HL-60/S4 treated with retinoic acid at 250 ng/mL for 4 days and 3 days (cell line): ENCODE results near the gene AIP.

Experiments used
- in situ Hi-C: fragments of 300-500 bp; cut with MboI; formaldehyde crosslinking; loops from 2 replicates; pipeline ENCODE4 v1.7.0; 2022; ENCODE audit warnings: low sequenced_read_pairs

The AIP gene

DNA sequence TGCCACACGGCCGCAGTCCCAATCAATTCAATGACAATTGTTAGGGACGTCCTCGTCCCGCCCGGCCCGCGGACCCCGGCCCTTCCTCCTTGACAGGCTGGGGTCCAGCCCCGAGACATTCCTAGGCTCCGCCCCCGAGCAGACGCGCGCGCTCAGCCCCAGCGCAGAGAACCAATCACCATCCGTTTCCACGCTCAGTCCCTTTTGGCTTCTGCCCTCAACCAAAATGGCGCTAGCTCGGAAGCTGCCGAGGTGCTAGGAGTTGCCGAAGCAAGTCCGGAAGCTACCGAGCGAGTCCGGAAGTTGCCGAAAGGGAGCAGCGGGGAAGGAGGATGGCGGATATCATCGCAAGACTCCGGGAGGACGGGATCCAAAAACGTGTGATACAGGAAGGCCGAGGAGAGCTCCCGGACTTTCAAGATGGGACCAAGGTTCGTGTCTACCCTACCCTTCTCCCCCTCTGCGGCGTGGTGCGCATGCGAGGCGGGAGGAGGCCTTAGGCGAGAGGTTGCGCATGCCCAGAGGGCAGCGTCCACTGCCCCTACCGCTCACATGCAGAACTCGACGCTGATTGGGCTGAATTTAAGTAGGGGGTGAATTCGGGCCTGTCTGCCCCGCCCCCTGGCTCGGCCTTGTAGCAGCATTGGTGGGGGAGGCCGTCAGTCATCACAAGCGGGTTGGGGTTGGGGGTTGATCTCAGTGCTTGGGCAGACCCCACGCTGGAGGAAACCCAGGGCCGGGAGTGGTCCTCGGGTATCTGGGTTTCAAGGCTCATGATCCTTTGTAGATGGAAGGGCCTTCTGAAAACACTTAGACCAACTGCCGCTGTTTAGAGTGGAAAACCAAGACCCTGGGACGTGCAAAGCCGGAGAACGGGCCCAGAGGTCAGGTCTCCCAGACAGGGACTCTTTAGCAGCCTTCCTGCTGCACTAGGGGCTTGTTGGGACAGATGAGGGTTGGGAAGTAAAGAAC is at the start of gene AIP:
AIP (plus strand) TSS at position 200 of the 972 bp plus-strand sequence; CDS start at position 333, 133 bp downstream.
- in situ Hi-C loops = no loop called here

DNA sequence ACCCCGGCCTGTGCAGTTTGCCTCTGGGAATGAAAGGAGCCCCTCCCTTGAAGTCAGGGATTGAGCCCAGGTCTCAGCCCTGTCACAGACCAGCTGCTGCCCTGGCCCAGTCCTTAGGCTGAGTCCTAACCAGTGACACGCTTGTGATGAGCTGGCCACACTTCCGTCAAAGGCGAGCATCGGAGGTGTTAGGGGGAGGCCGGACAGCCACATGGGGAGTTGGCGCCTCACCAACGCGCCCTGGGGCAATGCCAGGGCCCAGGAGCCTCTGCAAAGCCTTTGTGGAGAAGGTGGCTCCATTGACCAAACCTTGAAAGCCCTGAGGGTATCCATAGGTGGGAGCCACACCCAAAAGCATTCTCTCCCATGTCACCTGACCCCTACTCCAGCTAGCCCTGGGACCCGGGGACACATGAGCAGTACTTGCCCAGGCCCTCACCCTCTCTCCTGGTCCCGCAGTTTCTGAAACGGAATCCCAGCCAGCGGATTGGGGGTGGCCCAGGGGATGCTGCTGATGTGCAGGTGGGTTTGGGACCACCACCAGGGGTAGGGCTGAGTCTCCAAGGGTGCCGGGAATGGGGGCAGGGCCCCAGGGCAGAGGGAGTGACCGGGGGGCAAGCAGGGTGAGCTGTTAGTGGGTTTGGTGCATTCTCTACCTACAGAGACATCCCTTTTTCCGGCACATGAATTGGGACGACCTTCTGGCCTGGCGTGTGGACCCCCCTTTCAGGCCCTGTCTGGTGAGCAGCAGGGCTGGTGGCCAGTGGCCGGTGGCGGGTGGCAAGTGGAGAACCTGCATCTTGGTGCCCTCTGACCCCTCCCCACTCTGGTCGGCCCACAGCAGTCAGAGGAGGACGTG is 49.1 kb upstream of the AIP start:
- in situ Hi-C loops = no loop called here

- in situ Hi-C loops = no loop called here
Observed at GRCh38 chr11:67434395-67434881, 48.4 kb upstream of the AIP start.

- in situ Hi-C loops = no loop called here
Observed at GRCh38 chr11:67435031-67435726, 47.6 kb upstream of the AIP start.

GRCh38 chr11:67435727-67436458 is 46.9 kb upstream of the AIP start:
- in situ Hi-C loops = no loop called here

GRCh38 chr11:67436459-67437081 is 46.3 kb upstream of the AIP start:
- in situ Hi-C loops = no loop called here

- in situ Hi-C loops = no loop called here
Observed at GRCh38 chr11:67437082-67437808, 45.6 kb upstream of the AIP start, which contains the start of gene PTPRCAP. Gene PTPRCAP (minus strand): TSS chr11:67437682. CDS start chr11:67437619, 63 bp downstream.

DNA sequence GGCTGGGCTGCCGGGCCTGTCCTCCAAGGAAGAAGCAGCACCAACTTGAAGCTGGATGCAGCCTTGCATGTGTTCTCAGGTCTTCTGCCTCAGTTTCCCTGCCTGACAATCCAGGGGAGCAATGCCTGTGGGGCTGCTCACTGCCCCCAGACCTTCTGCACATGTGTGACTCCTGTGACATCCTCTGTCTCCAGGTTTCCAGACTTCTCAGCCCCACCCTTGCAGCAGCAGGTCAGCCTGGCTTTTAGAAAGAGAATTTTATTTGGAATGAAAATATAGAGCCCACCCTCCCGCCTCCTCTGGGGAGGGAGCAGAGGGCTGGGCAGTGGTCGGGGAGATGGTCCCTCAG is 45.0 kb upstream of the AIP start:
- in situ Hi-C loops = no loop called here

- in situ Hi-C loops = no loop called here
Observed at GRCh38 chr11:67438158-67438902, 44.5 kb upstream of the AIP start.

GRCh38 chr11:67439321-67440228 is 43.3 kb upstream of the AIP start:
- in situ Hi-C loops = no loop called here

DNA sequence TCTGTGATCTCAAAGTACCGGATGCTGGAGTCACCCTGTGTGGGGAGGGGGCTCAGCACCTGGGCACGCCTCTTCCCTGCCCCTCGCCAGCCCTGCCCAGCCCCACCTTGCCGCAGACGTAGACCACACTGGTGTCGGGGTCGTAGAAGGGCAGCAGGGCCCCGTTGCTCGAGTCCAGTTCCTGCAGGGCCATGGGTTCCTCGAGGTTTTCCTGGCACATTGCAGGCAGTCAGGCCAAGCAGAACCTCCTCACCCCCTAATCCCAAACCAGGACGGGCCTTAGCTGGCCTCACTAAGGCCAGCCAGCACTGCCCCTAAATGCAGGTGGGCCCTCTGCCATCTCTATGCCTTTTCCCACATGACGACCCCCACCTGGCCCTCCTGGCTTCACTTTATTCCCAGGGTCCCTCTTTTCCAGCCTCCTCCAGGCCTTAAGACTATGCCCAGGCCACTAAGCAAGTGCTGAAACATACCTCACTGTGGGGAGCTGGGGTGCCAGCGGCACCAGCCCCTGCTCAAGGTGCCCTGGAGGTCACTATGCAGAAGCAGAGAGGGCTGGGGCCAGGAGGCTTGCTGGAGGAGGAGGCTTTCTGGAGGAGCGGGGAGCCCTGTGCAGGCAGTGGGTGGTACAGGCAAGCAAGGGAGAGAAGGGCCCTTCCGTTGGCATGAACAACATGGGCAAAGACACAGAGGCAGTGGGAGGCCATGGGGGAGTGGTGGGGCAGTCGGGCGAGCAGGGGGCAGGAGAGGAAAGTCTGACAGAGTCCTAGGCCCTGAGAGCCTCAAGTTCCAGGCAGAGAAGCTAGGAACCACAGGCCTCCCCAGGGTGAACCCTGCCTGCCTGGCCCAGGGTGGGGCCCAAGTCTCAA is 42.4 kb upstream of the AIP start:
- in situ Hi-C loops = no loop called here

- in situ Hi-C loops = no loop called here
Observed at GRCh38 chr11:67441098-67441563, 41.7 kb upstream of the AIP start.

DNA sequence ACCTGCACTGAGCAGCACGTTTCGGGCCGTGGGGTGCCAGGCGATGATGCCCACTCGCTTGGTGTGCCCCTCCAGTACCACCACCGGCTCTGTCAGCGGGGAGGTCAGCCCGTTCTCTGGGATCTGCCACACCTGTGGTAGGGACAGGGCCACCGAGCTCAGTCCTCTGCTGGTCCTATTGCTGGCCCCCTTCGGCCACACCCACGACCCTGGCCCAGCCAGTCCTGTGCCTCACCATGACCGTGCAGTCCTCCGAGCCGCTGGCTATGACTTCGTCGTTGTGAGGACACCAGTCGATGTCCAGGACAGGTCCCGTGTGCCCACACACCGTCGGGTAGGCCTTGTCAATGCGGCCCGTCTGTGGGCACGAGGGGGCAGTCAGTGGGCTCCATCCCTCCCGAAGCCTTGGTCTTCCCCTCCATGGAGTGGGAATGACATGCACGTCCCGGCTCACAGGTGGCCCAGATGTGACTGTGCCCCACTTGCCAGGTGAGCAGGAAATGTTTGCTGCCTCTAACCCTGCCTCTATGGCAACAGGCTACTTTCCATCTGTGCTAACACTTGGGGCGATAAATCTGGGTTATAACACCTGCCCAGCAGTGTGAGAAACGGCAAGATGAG is 41.0 kb upstream of the AIP start:
- in situ Hi-C loops = no loop called here

DNA sequence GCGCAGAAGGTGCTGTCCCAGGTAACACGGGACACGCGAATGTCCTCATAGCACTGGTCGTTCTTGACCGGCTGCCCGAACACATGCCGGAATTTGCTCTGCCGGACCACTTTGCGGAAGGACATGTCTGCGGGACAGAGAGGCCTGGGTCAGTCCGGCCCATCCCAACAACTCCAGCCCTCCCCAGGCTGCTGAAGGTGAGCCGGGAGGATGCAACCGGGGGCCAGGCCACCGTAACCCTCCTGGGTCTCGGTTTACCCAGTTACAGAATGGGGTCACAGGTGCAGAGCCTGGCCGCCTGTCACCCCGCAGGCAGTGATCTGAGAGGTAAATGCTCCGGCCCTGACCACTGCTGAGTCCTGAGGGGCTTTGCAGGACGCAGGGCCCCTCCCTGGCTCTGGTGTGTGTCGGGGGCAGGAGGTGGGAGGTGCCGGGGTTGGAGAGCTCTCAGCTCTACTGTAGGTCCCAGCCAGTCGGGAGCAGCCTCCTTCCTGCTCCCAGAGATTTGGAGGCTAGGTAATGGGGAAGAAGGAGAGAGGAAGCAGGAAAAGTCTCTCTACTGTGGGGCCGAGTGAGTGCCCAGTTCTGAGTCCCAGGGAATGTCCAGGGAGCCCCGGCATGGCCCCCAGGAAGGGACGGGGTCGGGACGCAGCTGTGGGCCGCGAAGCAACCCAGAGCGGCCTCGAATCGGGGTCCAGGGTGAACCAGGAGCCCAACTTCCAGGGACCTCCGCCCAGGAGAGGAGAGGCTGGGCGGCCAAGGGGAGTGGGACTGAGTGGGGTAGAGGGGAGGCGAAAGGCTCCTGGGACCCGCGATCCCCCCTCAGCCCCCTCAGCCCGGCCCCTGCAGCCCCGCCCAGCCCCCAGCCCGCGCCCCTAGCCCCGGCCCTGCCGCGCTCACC is 40.1 kb upstream of the AIP start:
- in situ Hi-C loops = no loop called here

- in situ Hi-C loops = no loop called here
Observed at GRCh38 chr11:67445515-67445914, 37.3 kb upstream of the AIP start.
